Tibial nerve (tissue), 3 donors: ENCODE measurements around the gene GPR162.

Experiments
- POLR2A ChIP-seq, 2 donors: fragments of 450-650 bp; IDR thresholded peaks; one replicate each; pipeline ENCODE4 v1.6.1; 2017; ENCODE audit warnings: antibody characterized with exemption in 2 of 2, mild to moderate bottlenecking in 2 of 2, moderate library complexity in 2 of 2
- TF ChIP-seq, protein P1 (sequence below), 5 experiments: fragments of 200-600 bp in 3 of 5; fragments of 450-650 bp in 2 of 5; sonication (generic) in 3 of 5; IDR thresholded peaks; one replicate each; pipeline ENCODE4 v1.5.1; 2016 to 2019; ENCODE audit warnings: antibody characterized with exemption in 5 of 5, mild to moderate bottlenecking in 3 of 5, moderate library complexity in 2 of 5

DNA sequence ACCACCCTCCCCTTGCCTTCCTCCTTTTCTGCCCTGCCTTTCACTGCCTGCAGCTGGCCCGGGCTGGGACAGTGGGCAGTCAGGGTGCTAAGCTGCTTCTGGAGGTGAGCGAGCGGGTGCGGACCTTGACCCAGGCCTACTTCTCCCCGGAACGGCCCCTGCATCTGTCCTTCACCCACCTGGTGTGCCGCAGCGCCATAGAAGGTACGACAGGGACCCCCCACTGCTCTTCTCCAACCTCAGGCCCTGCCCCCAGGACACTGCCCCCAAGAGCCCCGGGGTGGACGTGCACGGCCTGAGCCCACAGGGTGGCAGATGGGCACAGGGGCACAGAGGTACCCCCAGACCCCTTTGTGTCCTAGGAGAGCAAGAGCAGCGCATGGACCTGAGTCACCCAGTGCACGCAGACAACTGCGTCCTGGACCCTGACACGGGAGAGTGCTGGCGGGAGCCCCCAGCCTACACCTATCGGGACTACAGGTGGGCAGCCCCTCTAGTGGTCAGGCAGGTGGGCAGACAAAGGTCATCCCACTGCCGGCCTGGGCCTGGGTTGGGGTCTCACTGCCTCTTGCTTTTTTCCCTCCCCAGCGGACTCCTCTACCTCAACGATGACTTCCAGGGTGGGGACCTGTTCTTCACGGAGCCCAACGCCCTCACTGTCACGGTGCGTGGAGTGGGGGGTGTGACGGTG is 15.9 kb downstream of the GPR162 start:
- TF ChIP-seq, protein P1, sequence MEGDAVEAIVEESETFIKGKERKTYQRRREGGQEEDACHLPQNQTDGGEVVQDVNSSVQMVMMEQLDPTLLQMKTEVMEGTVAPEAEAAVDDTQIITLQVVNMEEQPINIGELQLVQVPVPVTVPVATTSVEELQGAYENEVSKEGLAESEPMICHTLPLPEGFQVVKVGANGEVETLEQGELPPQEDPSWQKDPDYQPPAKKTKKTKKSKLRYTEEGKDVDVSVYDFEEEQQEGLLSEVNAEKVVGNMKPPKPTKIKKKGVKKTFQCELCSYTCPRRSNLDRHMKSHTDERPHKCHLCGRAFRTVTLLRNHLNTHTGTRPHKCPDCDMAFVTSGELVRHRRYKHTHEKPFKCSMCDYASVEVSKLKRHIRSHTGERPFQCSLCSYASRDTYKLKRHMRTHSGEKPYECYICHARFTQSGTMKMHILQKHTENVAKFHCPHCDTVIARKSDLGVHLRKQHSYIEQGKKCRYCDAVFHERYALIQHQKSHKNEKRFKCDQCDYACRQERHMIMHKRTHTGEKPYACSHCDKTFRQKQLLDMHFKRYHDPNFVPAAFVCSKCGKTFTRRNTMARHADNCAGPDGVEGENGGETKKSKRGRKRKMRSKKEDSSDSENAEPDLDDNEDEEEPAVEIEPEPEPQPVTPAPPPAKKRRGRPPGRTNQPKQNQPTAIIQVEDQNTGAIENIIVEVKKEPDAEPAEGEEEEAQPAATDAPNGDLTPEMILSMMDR (IDR thresholded peaks at IDR 0.05) = no peak
- no peak for TF ChIP-seq POLR2A (IDR thresholded peaks at IDR 0.05)
